SU-DHL-6 (cell line): ENCODE measurements around the gene LENEP.

Experiments
- EZH2phosphoT487 ChIP-seq: fragments of 200-600 bp; sonication (generic), shearing (Covaris generic); conservative IDR thresholded peaks from 2 replicates; pipeline ENCODE4 v1.6.1; 2018; ENCODE audit warnings: mild to moderate bottlenecking, antibody characterized with exemption, low read length, moderate library complexity, mixed read lengths
- TF ChIP-seq, protein P1 (sequence below): fragments of 200-600 bp; sonication (generic); IDR thresholded peaks from one replicate; pipeline ENCODE4 v1.5.1; 2017; ENCODE audit warnings: antibody characterized with exemption, mild to moderate bottlenecking, low read length, moderate library complexity; ENCODE audit not compliant: insufficient read depth, poor library complexity, severe bottlenecking

DNA sequence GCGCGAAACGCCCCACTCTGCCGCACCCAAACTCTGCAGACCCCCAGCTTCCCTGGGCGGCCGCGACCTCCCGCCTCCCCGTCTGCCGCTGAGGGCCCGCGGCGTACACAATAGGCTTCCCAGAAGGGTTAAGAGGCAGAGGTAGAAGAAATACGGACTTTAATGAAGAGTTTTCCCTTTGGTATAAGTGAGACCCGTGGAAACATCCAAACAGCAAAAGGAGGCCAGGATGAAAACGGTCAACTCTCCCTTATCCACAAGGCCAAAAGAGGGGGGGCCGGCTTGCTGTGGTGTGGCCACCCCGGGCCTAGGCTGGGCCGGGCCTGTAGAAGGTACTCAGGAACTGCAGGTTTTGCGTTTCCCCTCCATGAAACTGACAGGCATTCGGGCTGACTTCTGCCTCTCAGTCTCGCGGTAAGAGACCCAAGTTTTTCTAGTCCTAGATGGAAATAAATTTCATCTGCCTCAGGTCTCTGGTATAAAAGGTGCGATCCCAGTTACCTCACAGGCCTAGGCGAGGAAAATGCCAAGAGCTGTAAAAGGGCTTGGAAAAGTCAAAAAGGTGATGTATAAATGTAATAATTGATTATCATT, 31.1 kb upstream of the LENEP start:
- TF ChIP-seq, protein P1, sequence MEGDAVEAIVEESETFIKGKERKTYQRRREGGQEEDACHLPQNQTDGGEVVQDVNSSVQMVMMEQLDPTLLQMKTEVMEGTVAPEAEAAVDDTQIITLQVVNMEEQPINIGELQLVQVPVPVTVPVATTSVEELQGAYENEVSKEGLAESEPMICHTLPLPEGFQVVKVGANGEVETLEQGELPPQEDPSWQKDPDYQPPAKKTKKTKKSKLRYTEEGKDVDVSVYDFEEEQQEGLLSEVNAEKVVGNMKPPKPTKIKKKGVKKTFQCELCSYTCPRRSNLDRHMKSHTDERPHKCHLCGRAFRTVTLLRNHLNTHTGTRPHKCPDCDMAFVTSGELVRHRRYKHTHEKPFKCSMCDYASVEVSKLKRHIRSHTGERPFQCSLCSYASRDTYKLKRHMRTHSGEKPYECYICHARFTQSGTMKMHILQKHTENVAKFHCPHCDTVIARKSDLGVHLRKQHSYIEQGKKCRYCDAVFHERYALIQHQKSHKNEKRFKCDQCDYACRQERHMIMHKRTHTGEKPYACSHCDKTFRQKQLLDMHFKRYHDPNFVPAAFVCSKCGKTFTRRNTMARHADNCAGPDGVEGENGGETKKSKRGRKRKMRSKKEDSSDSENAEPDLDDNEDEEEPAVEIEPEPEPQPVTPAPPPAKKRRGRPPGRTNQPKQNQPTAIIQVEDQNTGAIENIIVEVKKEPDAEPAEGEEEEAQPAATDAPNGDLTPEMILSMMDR: no peak
- no peak for TF ChIP-seq EZH2phosphoT487
